ENCODE measurements around the gene MKNK1.
A peak's percentile ranks its signal among the peaks of the same experiment; 100 is the strongest.

MKNK1 gene

GRCh38 chr1:46529031-46529630 lies 74.9 kb downstream of the MKNK1 start:
- H3K36me3 ChIP-seq (ENCODE audit: low read length) = no peaks in the 10 kb centered on the region
- no peak overlapping the region for H3K9ac ChIP-seq (ENCODE audit: low read length)
- H3K79me2 ChIP-seq (ENCODE audit: insufficient read depth, low read length) = no peaks in the 10 kb centered on the region
- no peaks in the 10 kb centered on the region for H3F3A ChIP-seq (ENCODE audit: insufficient read depth)
- no peak for TF ChIP-seq EZH2phosphoT487 (conservative IDR thresholded peaks at IDR 0.05; ENCODE audit: low read length)
- TF ChIP-seq CTCF (IDR thresholded peaks at IDR 0.05; ENCODE audit: insufficient read depth, low read length, poor library complexity, severe bottlenecking) = no peak
- no peaks in the 10 kb centered on the region for H3K9me3 ChIP-seq (ENCODE audit: insufficient read depth, low read length)
- no peaks in the 10 kb centered on the region for H4K20me1 ChIP-seq (ENCODE audit: low read depth, low read length)
- no peaks in the 10 kb centered on the region for H3K27me3 ChIP-seq (ENCODE audit: low read length)
- H3K27ac ChIP-seq (ENCODE audit: low read depth, low read length) = no peak overlapping the region
- no peak overlapping the region for H3K4me2 ChIP-seq (ENCODE audit: low read depth, low read length, poor library complexity, severe bottlenecking)
- H2AFZ ChIP-seq (ENCODE audit: low read depth, low read length, severe bottlenecking) = no peak overlapping the region
- H3K9me2 ChIP-seq (replicated peaks; ENCODE audit: insufficient read depth, low read length) = no peaks in the 10 kb centered on the region
- no peak overlapping the region for H3K4me3 ChIP-seq (ENCODE audit: insufficient read depth, low read length, poor library complexity, severe bottlenecking)

GRCh38 chr1:46528297-46528955 lies 75.6 kb downstream of the MKNK1 start:
- Histone ChIP-seq H3K9me3 (ENCODE audit: insufficient read depth, low read length) (no peaks in the 10 kb centered on the region), H3K4me3 (ENCODE audit: insufficient read depth, low read length, poor library complexity, severe bottlenecking) (no peak overlapping the region), H2AFZ (ENCODE audit: low read depth, low read length, severe bottlenecking) (no peak overlapping the region), H3K9ac (ENCODE audit: low read length) (no peak overlapping the region), H3K27me3 (ENCODE audit: low read length) (no peaks in the 10 kb centered on the region), H3K27ac (ENCODE audit: low read depth, low read length) (no peak overlapping the region), H3F3A (ENCODE audit: insufficient read depth) (no peaks in the 10 kb centered on the region), H3K36me3 (ENCODE audit: low read length) (no peaks in the 10 kb centered on the region), H4K20me1 (ENCODE audit: low read depth, low read length) (no peaks in the 10 kb centered on the region), H3K9me2 (replicated peaks; ENCODE audit: insufficient read depth, low read length) (no peaks in the 10 kb centered on the region), H3K79me2 (ENCODE audit: insufficient read depth, low read length) (no peaks in the 10 kb centered on the region), H3K4me2 (ENCODE audit: low read depth, low read length, poor library complexity, severe bottlenecking) (no peak overlapping the region)
- TF ChIP-seq EZH2phosphoT487 (conservative IDR thresholded peaks at IDR 0.05; ENCODE audit: low read length) = no peak
- TF ChIP-seq CTCF (IDR thresholded peaks at IDR 0.05; ENCODE audit: insufficient read depth, low read length, poor library complexity, severe bottlenecking) = no peak

- Histone ChIP-seq H3K4me2 (ENCODE audit: low read depth, low read length, poor library complexity, severe bottlenecking) (no peak overlapping the region), H3K9ac (ENCODE audit: low read length) (no peak overlapping the region), H3K9me2 (replicated peaks; ENCODE audit: insufficient read depth, low read length) (no peaks in the 10 kb centered on the region), H3K4me3 (ENCODE audit: insufficient read depth, low read length, poor library complexity, severe bottlenecking) (no peak overlapping the region), H2AFZ (ENCODE audit: low read depth, low read length, severe bottlenecking) (no peak overlapping the region), H3K27me3 (ENCODE audit: low read length) (no peaks in the 10 kb centered on the region), H3F3A (ENCODE audit: insufficient read depth) (no peaks in the 10 kb centered on the region), H3K79me2 (ENCODE audit: insufficient read depth, low read length) (no peaks in the 10 kb centered on the region), H3K9me3 (ENCODE audit: insufficient read depth, low read length) (no peaks in the 10 kb centered on the region), H3K36me3 (ENCODE audit: low read length) (no peaks in the 10 kb centered on the region), H4K20me1 (ENCODE audit: low read depth, low read length) (no peaks in the 10 kb centered on the region), H3K27ac (ENCODE audit: low read depth, low read length) (no peak overlapping the region)
- TF ChIP-seq CTCF (IDR thresholded peaks at IDR 0.05; ENCODE audit: insufficient read depth, low read length, poor library complexity, severe bottlenecking) = peak; percentile 87
- no peak for TF ChIP-seq EZH2phosphoT487 (conservative IDR thresholded peaks at IDR 0.05; ENCODE audit: low read length)
Measured at GRCh38 chr1:46527474-46528296, 76.4 kb downstream of the MKNK1 start.
